ENCODE data around the gene GNAZ.

The GNAZ gene

GRCh38 chr22:23053051-23053707 is 17.1 kb upstream of the GNAZ start:
- no peak for DNase-seq (ENCODE audit: extremely low read depth, insufficient read length)
- Histone ChIP-seq H3K27me3 (replicated peaks; ENCODE audit: control insufficient read depth, insufficient read depth, low read length) (no peaks in the 10 kb centered on the region), H3K36me3 (ENCODE audit: control insufficient read depth, insufficient read depth, low read length) (no peaks in the 10 kb centered on the region), H3K4me3 (replicated peaks; ENCODE audit: low read depth, low read length) (no peak overlapping the region)
- TF ChIP-seq CTCF (IDR thresholded peaks at IDR 0.05; ENCODE audit: insufficient read depth, low read length, poor library complexity, severe bottlenecking), result no peak

GRCh38 chr22:23053912-23054530 is 16.3 kb upstream of the GNAZ start:
- H3K27me3 ChIP-seq (replicated peaks; ENCODE audit: control insufficient read depth, insufficient read depth, low read length), result no peaks in the 10 kb centered on the region
- DNase-seq (ENCODE audit: extremely low read depth, insufficient read length), result no peak
- H3K36me3 ChIP-seq (ENCODE audit: control insufficient read depth, insufficient read depth, low read length), result no peaks in the 10 kb centered on the region
- TF ChIP-seq CTCF (IDR thresholded peaks at IDR 0.05; ENCODE audit: insufficient read depth, low read length, poor library complexity, severe bottlenecking), result no peak
- H3K4me3 ChIP-seq (replicated peaks; ENCODE audit: low read depth, low read length), result no peak overlapping the region

- Histone ChIP-seq H3K36me3 (ENCODE audit: control insufficient read depth, insufficient read depth, low read length) (no peaks in the 10 kb centered on the region), H3K27me3 (replicated peaks; ENCODE audit: control insufficient read depth, insufficient read depth, low read length) (no peaks in the 10 kb centered on the region), H3K4me3 (replicated peaks; ENCODE audit: low read depth, low read length) (no peak overlapping the region; the same call in 1 of the 2 replicates)
- peak; percentile 45 for DNase-seq (ENCODE audit: extremely low read depth, insufficient read length)
- no peak for TF ChIP-seq CTCF (IDR thresholded peaks at IDR 0.05; ENCODE audit: insufficient read depth, low read length, poor library complexity, severe bottlenecking)
Observed at GRCh38 chr22:23054531-23055257, 15.6 kb upstream of the GNAZ start.

- no peak for DNase-seq (ENCODE audit: extremely low read depth, insufficient read length)
- H3K27me3 ChIP-seq (replicated peaks; ENCODE audit: control insufficient read depth, insufficient read depth, low read length), result no peaks in the 10 kb centered on the region
- H3K4me3 ChIP-seq (replicated peaks; ENCODE audit: low read depth, low read length), result no peak overlapping the region
- H3K36me3 ChIP-seq (ENCODE audit: control insufficient read depth, insufficient read depth, low read length), result no peaks in the 10 kb centered on the region
- TF ChIP-seq CTCF (IDR thresholded peaks at IDR 0.05; ENCODE audit: insufficient read depth, low read length, poor library complexity, severe bottlenecking), result no peak
Observed at GRCh38 chr22:23055449-23056179, 14.7 kb upstream of the GNAZ start.

- no peak overlapping the region for H3K4me3 ChIP-seq (replicated peaks; ENCODE audit: low read depth, low read length)
- H3K27me3 ChIP-seq (replicated peaks; ENCODE audit: control insufficient read depth, insufficient read depth, low read length), result no peaks in the 10 kb centered on the region
- H3K36me3 ChIP-seq (ENCODE audit: control insufficient read depth, insufficient read depth, low read length), result no peaks in the 10 kb centered on the region
- no peak for TF ChIP-seq CTCF (IDR thresholded peaks at IDR 0.05; ENCODE audit: insufficient read depth, low read length, poor library complexity, severe bottlenecking)
- DNase-seq (ENCODE audit: extremely low read depth, insufficient read length), result no peak
Observed at GRCh38 chr22:23057331-23057730, 13.0 kb upstream of the GNAZ start.
